NCI-H345 (cell line): ENCODE results near the gene MSL1.
A peak's percentile ranks its signal among the peaks of the same experiment; 100 is the strongest.

Source experiments
- DNase-seq: peaks from one replicate; lab custom pipeline; 2025; lab: John Stamatoyannopoulos, UW

Gene MSL1

DNA sequence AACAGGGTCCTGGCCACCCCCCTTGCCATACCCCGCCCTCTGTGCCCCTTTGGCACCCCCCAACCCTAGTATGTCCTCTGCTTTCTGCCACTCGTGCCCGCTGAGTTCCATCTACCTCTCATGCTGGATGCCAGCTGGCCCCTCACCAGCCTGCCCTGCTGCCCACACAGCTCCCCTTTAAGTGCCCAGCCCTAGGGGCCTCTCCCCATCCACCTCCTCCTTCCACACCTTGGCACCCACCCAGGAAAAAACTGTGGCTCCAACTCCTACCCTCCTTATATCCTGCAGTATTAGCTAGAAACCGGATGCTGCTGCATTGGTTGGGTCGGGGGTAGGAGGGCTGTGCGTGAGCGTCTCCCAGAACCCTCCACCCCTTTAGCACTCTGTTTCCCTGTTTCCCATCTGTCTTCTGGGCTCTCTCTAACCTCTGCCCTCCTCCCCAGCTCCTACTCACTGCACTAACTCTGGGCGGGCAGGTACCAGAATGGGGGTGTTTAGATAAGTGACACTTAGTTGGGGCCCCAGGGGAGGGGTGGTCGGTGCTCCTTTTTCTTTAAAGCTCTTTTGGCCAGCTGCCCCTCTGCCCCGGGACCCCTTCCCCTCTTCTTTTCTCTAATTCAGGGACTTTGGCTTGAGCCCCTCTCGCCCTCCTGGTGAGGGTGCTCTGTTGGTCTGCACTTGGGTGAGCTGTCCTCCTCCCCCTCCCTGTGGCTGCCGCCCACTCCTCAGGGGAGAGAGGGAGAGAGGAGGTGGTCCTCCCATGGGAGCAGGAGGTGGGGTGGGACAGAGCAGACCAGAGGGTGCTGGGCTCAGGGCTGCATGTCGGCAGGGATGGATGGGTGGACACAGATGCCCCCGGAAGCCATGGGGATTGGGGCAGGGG, 31.3 kb upstream of the MSL1 start:
- no peak for DNase-seq

DNA sequence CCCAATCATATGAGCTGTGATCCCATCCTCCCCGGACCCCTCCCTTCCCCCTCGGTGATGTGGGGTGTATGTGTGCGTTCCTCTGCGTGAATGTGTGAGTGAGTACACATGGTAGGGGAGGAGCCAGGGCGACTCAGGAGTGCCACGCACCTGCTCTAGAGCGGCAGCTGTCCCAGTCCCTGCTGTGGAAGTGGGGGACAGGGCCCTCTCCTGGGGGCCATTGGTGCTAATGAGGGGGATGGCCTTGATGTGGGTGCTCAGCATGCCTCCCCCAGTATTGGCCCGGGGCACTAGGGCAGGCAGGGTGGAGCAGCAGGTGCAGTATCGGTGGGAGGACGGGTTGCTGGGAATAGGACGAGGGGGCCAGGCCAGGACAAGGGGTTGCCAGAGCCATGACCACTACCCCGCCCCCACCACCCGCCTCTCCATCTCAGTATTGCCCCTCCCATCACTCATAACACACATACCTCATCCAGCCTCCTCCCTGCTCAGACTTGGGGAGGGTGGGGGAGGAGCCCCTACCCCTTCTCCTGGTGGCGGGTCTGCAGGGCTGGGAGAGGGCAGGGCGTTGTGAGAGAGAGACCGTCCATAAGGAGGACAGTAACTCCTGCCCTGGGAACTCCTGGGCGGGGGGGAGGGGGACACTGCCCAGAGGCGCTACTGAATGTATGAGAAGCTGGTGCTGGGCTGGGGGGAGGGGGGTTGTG, 29.9 kb upstream of the MSL1 start:
- peak; percentile 3 for DNase-seq

DNA sequence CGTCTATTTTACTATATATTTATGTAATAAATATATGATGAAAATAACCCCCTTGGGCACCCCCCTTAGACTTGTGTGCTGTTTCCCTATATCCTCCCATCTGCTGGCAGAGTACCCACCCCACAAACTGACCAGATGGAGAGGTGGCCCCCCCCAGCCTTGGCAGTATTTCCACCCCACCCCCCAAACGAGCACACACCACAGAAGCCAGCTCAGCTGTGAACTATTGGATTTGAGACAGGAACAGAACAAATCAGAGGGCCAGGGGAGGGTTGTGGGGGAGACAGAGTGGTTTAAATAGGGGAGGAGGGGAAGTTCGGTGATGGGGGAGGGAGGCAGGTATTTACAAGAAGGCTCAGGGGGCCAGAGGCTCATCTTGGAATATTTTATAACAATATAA, 29.2 kb upstream of the MSL1 start:
- no peak for DNase-seq

DNA sequence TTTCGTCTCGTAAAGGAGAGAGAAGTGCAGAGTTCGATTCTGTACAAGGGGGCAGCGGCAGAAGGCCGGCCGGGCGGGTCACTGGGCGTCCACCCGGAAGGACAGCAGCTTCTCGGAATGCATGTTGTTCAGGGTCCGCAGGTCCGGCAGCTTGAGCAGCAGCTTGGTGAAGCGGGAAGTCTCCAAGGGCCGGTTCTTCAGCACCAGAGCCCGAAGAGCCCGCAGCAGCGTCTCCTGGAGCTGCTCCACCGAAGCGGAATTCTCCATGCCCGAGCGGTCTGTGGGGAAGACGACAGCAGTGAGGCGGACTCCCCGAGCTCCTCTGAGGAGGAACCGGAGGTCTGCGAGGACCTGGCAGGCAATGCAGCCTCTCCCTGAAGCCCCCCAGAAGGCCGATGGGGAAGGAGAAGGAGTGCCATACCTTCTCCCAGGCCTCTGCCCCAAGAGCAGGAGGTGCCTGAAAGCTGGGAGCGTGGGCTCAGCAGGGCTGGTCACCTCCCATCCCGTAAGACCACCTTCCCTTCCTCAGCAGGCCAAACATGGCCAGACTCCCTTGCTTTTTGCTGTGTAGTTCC, 28.7 kb upstream of the MSL1 start:
- no peak for DNase-seq

DNA sequence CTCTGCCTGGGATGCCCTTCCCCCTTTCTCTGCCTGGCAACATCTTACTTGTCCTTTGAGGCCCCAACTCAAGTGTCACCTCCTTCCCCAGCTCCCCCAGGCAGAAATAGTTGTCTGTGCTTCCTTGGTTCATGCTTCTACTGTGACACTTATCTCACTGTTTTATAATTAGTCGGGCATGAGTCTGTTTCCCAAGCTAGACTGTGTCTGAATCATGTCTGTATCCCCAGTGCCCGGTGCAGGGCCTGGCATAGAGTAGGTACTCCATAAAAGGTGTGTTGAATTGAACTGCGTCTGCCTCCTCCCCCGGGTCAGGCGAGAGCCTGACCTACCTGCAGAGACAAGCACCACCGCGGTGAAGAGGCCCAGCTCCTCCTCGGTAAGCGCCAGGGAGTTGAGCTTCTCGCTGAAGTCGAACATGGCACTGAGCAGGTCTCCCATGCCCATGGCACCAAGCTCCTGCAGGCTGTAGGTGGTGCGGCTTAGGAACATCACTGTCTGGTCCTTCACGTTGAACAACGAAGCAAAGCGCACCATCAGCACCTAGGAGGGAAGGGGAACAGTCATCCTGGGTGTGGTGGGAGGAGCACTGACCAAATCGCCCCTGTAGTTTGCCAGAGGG, 28.1 kb upstream of the MSL1 start:
- DNase-seq, result no peak

DNA sequence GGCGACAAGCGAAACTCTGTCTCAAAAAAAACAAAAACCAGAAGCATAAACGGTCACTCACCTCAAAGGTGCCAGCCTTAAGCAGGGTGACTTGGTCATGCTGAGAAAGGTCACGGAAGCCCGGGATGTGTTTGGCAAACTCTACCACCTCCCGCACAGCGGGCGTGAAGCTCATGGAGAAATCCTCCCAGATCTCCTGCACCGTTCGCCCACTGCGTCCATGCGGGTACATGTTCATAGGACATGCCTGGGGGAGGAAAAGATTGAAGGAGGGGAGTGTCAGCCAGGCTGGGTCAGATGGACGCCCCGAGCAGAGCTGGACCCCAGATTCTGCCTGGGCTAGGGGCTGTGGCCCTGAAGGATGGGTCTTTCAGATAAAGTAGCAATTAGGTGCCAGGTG, 26.9 kb upstream of the MSL1 start:
- DNase-seq, result no peak

DNA sequence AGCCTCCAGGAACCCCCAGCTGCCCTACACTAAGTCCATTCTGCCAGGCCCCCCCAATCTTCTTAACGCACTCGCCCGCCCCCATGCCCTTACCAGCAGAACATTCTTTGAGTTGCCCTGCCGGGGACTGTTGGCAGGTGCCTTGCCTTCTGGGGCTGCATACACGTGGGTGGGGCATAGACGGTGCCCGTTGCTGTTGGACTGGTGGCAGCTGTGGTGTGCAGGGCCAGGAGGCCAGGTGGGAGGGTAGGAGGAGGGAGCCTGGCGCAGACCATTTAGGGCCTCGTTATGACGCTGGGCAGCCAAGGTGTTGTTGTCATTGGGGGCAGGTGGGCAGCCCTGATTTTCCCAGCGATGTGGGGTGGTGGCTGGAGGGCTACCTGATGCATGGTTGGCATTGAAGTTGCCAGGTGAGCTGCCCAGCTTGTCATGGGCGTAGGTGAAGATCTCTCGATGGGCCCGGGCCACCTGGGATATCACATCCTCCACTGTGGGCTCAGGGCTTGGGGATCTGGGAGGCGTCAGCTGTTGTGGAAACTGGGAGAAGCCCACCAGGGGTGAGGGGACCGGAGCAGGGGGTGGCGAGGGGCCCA, 26.3 kb upstream of the MSL1 start:
- no peak for DNase-seq

DNA sequence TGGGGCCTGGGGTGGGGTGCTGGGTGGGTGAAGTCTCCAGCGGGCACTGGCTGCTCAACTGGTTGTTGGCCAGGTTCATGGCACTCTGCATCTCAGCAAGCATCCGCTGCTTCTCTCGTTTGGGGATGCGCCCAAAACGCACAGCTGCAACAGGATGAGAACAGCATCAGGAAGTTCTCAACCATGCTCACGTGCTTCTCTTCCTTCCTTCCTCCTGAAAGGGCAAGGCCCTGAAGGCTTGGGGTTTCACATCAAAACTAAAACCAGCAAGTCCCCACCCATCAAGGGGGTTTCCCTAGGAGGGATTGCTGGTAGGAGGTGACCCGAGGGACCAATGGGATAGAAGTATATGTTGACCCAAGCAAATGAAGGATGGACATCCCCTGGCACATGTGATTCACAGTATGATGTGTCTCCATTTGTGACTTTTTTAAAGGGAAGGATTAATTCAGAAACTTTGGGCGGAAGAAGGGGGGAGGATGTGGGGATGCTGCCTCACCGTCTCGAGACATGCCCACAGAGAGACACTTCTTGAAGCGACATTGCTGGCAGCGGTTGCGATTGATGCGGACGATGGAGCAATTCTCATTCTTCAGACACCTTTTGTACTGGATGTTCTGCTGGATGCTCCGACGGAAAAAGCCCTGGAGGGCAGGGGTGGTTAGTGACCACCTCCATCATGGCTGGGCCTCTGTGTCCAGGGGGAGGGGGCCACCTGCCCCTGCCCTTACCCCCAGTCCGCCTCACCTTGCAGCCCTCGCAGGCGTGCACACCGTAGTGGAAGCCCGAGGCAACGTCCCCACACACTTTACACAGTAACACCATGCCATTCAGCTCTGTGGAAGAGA, 25.6 kb upstream of the MSL1 start:
- DNase-seq, result no peak

DNA sequence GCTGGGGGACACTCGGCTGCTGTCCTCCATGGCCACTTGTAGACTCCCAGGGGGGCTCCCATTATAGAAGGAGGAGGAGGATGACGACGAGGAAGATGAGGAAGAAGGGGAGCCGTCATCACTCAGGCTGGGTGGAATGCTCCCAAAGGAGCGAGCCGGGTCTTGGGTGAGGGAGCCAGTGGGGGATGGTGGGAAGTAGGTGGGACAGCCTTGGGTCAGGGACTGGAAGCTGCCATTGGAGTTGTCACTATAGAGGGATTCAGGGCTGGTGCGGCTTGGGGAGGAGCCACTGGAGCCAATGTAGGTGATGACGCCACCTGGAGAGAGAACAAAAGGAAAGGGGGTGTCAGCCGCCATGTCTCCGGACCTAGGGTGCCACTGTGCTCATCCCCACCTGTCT, 24.7 kb upstream of the MSL1 start:
- DNase-seq, result no peak

DNA sequence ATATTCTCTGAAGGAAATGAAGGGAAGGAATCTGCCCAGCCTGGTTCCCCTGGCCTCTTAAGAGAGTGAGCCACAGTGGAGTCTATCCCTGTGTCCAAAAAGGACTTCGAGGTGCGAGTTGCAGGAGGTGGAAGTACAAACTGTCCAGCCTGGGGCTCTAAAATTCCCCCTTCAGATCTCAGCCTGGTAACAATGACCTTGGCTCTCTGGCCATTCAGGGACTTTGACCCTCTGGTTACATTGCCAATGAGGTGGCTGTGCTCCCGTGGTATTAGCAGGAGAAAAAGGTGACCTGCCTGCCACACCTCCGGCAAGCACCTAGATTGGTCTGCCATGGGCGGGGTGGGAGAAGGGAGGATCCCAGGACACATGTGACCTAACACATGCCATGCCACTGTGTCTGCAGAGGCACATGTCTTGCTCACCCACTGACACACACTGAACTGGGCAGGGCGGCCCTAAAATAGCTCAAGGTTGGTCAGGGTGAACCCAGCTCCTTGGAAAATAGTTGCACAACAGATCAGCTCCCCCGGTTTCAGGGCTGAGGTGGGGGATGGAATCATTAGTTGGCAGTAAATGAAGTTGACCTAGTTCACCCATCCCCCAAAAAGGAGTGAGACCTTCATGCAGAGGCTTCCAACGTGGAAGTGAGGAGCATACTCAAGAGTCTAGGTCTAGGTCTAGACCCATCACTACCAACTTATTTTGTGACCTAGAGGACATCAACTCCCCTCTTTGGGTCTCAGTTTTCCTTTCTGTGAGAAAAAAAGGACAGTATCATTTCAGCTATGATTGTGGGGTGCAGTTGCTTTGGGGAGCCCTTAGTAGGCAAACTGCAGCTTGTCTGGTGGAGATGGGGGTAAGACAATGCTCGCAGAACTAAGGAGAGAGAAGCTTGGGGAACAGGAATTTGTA, 23.6 kb upstream of the MSL1 start:
- no peak for DNase-seq

DNA sequence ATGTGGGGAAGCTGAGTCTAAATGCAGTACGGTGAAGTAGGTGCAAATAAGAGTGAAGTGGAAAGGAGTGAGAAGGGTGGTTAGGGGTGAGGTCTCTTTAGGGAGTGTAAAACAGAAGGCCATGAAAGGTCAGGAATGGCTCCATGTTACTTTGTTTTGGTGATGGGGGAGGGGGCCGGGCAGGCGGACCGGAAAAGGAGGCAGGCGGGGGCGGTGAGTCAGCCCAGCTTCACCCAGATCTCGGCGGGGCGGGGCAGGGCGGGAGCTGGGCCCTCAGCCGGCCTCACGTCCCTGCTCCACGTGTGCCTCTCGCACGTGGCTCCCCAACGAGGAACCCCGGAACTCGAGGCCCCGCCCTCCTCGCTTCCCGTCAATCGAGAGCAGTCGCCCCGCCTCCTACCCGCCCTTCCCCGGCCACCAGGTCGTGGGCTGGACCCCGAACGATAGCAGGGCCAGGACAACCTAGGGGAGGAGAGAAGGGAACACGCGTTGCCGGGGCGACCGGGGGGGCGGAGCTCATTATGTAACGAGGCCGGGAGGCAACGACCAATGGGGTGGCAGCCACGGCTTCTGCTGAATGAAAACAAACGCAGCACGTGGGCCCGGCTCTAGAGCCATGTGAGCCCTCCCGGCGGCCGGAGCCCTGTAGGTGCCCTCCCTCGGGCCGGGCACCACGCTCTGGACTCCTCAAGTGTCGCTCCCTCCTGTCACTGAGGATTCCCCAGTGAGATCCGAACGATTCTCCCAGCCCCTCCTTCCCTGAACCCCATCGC, 22.7 kb upstream of the MSL1 start:
- DNase-seq, result peak; percentile 84

DNA sequence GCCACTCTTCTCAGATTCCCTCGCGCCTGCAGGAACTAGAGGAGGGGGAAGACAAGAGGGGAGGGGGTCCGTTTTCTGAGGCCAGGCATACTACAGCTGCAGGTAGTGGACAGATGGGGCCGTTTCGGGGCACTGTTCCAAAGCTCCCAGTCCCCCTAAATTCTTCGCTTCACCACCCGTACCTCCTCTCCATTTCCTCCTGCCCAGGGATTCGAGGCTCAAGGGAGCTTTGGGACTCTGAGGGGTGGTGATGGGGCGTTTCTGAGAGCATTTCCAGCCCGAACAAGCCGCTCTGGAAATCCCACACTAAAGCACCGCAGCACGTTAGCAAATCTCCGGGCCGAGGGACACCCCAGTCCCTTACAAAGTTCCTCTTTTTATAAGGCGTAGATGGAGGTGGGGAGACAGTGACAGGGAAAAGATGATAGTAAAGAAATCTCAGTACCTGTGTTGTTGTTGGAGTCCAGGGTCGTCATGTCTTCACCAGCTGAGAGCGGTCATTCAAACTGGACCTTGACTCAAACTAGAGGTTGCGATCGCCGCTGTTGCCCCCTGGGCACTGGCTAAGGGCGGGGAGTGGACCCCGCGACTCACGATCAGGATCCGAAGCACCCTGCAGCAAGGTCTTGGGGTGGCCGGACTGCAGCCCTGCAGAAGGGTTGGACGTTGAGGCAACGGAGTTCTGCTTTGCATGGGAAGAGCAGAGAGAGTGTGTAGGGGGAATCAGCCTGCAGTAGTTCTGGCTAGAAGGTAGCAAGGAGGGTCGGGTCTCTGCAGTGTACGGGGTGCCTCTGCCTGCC, 22.0 kb upstream of the MSL1 start:
- DNase-seq, result no peak

DNA sequence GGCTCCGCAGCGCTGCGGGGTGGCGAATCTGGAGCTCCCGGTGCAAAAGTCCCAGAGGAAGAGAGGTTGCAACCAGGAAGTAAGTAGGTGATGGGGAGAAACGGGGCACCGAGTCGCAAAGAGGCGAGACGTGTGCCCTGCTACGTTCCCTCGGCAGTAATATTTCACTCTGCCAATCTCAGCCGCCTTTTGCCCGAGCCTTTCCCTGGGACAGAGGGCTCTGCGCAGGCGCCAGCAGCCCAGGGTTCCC, 21.4 kb upstream of the MSL1 start, which contains the start of gene NR1D1:
NR1D1 (minus strand) TSS at position 171 of the 250 bp plus-strand sequence. CDS start 495 bp downstream, outside the sequence.
- DNase-seq, result no peak

DNA sequence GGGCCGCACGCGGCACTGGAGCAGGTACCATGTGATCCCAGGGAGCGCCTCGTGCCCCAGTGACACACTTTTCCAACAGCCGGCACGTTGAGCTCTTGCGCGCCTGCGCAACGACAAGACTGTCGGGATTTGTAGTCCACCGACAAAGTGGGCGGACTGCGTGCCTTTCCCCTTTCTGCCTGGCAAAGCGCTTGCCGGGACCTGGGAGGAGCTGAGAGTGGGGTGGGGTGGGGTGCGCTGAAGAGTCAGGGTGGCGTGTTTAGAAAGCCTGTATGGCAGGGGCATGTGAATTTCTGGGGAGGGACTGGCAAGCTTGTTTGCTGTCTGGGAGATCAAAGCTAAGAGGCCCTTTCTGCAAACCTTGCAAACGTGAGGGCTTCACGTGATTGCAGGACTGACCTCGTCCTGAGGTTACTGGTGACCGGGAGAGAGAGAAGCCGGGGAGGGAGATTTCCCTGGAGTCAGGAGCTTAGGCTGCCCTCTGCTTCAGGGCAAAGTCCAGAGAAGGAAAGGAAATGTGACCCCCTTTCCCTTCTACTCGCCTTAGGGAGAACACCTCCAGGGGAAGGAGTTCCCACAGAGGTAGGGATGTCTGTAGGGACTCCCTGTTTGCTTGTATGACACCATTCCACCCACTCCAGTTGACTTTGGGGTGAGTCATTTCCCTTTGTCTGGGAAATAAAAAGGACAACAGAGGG, 21.0 kb upstream of the MSL1 start:
- DNase-seq, result peak; percentile 96

DNA sequence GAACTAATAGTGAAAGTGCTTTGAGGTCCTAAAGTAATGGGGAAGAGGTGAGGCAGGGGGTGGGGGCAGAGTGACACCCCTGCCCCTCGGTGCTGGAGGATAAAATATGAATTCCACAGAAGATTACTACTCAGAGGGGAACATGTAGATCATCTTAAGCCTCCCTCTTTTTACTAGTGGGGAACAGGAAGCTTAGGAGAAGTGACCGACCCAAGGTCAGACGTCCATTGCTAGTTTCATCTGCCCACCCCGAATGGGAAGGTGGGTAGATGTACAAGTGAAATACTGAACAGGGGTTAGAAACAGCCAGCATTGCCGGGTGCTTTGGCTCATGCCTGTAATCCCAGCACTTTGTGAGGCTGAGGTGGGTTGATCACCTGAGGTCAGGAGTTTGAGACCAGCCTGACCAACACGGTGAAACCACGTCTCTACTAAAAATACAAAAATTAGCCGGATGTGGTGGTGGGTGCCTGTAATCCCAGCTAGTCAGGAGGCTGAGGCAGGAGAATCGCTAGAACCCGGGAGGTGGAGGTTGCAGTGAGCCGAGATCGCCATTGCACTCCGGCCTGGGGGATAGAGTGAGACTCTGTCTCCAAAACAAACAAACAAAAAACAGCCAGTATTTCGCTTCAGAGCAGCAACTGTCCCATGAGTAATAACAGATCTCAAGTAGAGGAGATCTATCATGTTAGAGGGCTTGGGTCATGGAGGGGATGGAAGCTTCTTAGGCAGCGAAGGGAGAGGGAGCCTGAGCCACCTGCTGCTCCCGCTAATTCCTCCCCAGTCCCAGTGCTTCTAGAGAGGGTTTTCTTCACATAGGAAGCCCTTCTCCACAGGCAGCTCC, 20.2 kb upstream of the MSL1 start:
- no peak for DNase-seq

DNA sequence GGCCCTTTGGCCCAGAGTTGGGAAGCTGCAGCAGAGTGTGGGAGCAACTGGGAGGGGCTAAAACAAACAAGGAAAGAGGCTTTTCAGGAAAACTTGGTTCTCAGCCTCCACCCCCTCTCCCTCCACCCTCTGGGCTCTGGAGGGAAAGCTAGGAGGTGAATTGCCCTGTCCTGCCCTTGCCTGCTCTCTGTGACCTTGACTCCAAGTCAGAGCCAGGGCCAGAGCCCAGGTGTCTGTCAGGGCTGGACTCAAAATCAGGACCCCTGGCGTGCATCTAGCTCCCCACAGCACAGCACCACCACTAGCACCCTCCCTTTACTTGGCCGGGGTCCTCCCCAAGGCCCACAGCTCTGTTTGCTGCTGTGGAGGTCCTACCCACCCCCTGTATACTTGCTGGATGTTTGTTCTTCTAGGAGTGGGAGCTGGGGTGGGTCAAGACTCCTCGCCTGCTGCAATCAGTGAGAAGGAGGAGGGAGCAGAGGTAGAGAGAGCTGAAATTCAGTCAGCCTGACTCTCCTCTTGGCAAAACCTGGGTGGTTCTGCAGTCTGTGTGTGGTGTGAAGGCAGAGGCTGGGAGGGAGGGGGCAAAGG, 18.6 kb upstream of the MSL1 start:
- no peak for DNase-seq

DNA sequence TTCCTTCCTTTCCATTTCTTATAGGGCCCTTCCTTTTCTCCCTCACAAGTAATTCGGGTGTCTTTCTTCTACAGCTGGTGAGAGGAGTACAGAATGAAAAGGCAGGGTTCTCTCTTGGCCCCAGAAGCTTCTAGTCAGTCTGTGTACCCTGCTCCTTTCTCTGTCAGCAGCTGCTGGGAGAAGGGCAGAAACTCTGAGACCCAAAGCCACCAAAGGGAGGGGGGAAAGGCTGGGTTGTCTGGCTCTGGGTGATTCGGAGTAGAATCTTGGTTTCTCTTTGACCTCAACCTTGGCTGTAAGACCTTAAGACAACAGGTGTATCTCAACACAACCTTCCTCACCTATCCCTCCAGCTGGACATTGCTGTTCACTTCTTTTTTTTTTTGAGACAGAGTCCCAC, 18.1 kb upstream of the MSL1 start:
- DNase-seq, result no peak
